Panc1 (cell line): ENCODE results near the gene OSBPL1A. TPM values are rescaled to one million over a fixed set of nuclear protein-coding genes. Genes with fewer than 3 reads are reported as not detected.

Source experiments
- ATAC-seq: fragments of 200-7000 bp; cut with Tn5 transposase; 2 replicates; pipeline ENCODE4 v1.9.1; 2020; ENCODE audit warnings: mild to moderate bottlenecking, moderate library complexity
- BruUV-seq: library from RNA; stranded (reverse); fragments of 400-500 nt; replicated peaks from 2 replicates; lab custom pipeline; 2021; lab: Mats Ljungman, UMichigan
- CTCF ChIA-PET: fragments of 300-600 bp; sonication (Branson Sonifier 250); formaldehyde crosslinking; loops from one replicate; lab custom pipeline; 2022; ENCODE audit warnings: antibody characterized with exemption; lab: Charles Lee
- POLR2A ChIA-PET: fragments of 300-600 bp; sonication (Branson Sonifier 250); formaldehyde crosslinking; loops from one replicate; lab custom pipeline; 2022; ENCODE audit warnings: antibody characterized with exemption; lab: Charles Lee
- DNase-seq: peaks from one replicate; pipeline ENCODE4 v3.0.0-alpha.2; 2010; ENCODE audit warnings: low read depth, low spot score
- H3K27ac ChIP-seq: 2 replicates; pipeline ENCODE4 v1.5.1; 2011; ENCODE audit warnings: mild to moderate bottlenecking, low read length, inconsistent platforms
- H3K27me3 ChIP-seq: fragments of 200-500 bp; sonication (Bioruptor generic); 2 replicates; pipeline ENCODE4 v1.6.0; 2014; ENCODE audit warnings: low read length, inconsistent platforms; ENCODE audit not compliant: control insufficient read depth, insufficient read depth
- H3K36me3 ChIP-seq: fragments of 200-500 bp; sonication (Bioruptor generic); 2 replicates; pipeline ENCODE4 v1.5.1; 2014; ENCODE audit warnings: inconsistent platforms, mild to moderate bottlenecking, low read length, moderate library complexity; ENCODE audit not compliant: control insufficient read depth, insufficient read depth
- H3K4me1 ChIP-seq: 2 replicates; pipeline ENCODE4 v1.5.1; 2011; ENCODE audit warnings: inconsistent platforms, mild to moderate bottlenecking, low read length, moderate library complexity; ENCODE audit not compliant: control insufficient read depth, insufficient read depth
- H3K4me3 ChIP-seq, 2 experiments: 2 replicates each; pipeline ENCODE4 v1.5.1; 2011 to 2012; ENCODE audit warnings: low read depth in 2 of 2, low read length in 2 of 2, mild to moderate bottlenecking in 2 of 2, inconsistent platforms in 1 of 2, moderate library complexity in 1 of 2
- H3K9me3 ChIP-seq: fragments of 200-500 bp; sonication (Bioruptor generic); 2 replicates; pipeline ENCODE4 v1.5.1; 2014; ENCODE audit warnings: low read depth, mild to moderate bottlenecking, inconsistent platforms, low read length, moderate library complexity; ENCODE audit not compliant: control insufficient read depth, insufficient read depth
- CTCF ChIP-seq: fragments of 450-650 bp; IDR thresholded peaks from 2 replicates; pipeline ENCODE4 v1.5.1; 2017; ENCODE audit warnings: mild to moderate bottlenecking
- POLR2AphosphoS5 ChIP-seq: IDR thresholded peaks from 2 replicates; pipeline ENCODE4 v1.6.1; 2012; ENCODE audit warnings: mild to moderate bottlenecking, low read depth, low read length, moderate library complexity
- REST ChIP-seq, 2 experiments: IDR thresholded peaks; 2 replicates each; pipeline ENCODE4 v1.6.1; 2011 to 2012; ENCODE audit warnings: low read depth in 2 of 2, control low read depth in 1 of 2, low read length in 1 of 2, mild to moderate bottlenecking in 1 of 2, moderate library complexity in 1 of 2; ENCODE audit not compliant: insufficient read depth in 1 of 2
- SIN3A ChIP-seq: IDR thresholded peaks from 2 replicates; pipeline ENCODE4 v1.6.1; 2012; ENCODE audit warnings: low read depth, mild to moderate bottlenecking, low read length, moderate library complexity, borderline replicate concordance; ENCODE audit not compliant: insufficient read depth
- TCF7L2 ChIP-seq: IDR thresholded peaks from 2 replicates; pipeline ENCODE4 v1.6.1; 2011; ENCODE audit warnings: mild to moderate bottlenecking, low read depth, low read length, inconsistent platforms
- in situ Hi-C: cut with HindIII; loops from 2 replicates; pipeline ENCODE4 v1.10.0; 2016; ENCODE audit warnings: low sequenced_read_pairs, low pct_unique_long_range_greater_than_20kb
- intact Hi-C: fragments of 100-400 bp; cut with micrococcal nuclease; formaldehyde crosslinking; loops from one replicate; pipeline ENCODE4 v1.10.0; 2022; ENCODE audit not compliant: unreplicated experiment
- total RNA-seq: library from RNA; stranded (reverse); gene quantifications from one replicate; pipeline ENCODE4 v1.2.1, GENCODE V29; 2021; ENCODE audit not compliant: unreplicated experiment

OSBPL1A gene
- total RNA-seq, 1 experiment from 2014 or later, result 50.5 TPM

- Histone ChIP-seq H3K27me3 (no peaks in the 10 kb centered on the region), H3K4me1 (no peaks in the 10 kb centered on the region), H3K36me3 (no peaks in the 10 kb centered on the region), H3K27ac (no peak overlapping the region), H3K9me3 (no peaks in the 10 kb centered on the region), H3K4me3 (no peak overlapping the region)
- in situ Hi-C loops (no loop called here), intact Hi-C loops (no loop called here)
- no peak for TF ChIP-seq REST (IDR thresholded peaks at IDR 0.05; ENCODE audit: insufficient read depth in 1 of 2, low read depth in 2 of 2, low read length in 1 of 2)
- TF ChIP-seq POLR2AphosphoS5, result no peak
- no peak for TF ChIP-seq SIN3A
- no peak for TF ChIP-seq CTCF
- TF ChIP-seq TCF7L2, result no peak
- DNase-seq (no peak), ATAC-seq (no peak)
- ChIA-PET POLR2A (interaction anchor here (0.6 kb wide), 1 partner anchor 10 kb away, joined by 6 read pairs; no protein-coding TSS in a partner anchor), CTCF (no interaction called here)
- BruUV-seq, result no TSS peak
Measured at GRCh38 chr18:24187049-24187448, 210.6 kb downstream of the OSBPL1A start.

GRCh38 chr18:24185805-24186204 is 211.8 kb downstream of the OSBPL1A start:
- CTCF ChIA-PET, result no interaction called here
- ATAC-seq (no peak), DNase-seq (no peak)
- Histone ChIP-seq H3K9me3 (no peaks in the 10 kb centered on the region), H3K4me3 (no peak overlapping the region), H3K36me3 (no peaks in the 10 kb centered on the region), H3K4me1 (no peaks in the 10 kb centered on the region), H3K27ac (no peak overlapping the region), H3K27me3 (no peaks in the 10 kb centered on the region)
- TF ChIP-seq SIN3A, result no peak
- TF ChIP-seq POLR2AphosphoS5, result no peak
- intact Hi-C loops (no loop called here), in situ Hi-C loops (no loop called here)
- no TSS peak for BruUV-seq
- POLR2A ChIA-PET, result interaction anchor here (0.6 kb wide), 1 partner anchor 32 kb away, joined by 3 read pairs; no protein-coding TSS in a partner anchor

GRCh38 chr18:24181806-24182205 is 215.8 kb downstream of the OSBPL1A start:
- ChIA-PET CTCF (no interaction called here), POLR2A (no interaction called here)
- in situ Hi-C loops, result no loop called here
- DNase-seq (no peak), ATAC-seq (no peak)
- TF ChIP-seq POLR2AphosphoS5, result no peak
- TF ChIP-seq CTCF, result no peak
- TF ChIP-seq TCF7L2, result no peak
- no peak for TF ChIP-seq SIN3A
- TF ChIP-seq REST (IDR thresholded peaks at IDR 0.05; ENCODE audit: insufficient read depth in 1 of 2, low read depth in 2 of 2, low read length in 1 of 2), result no peak
- H3K27ac ChIP-seq, result no peak overlapping the region
- intact Hi-C loops, result no loop called here
- H3K4me1 ChIP-seq, result no peaks in the 10 kb centered on the region
- no peaks in the 10 kb centered on the region for H3K9me3 ChIP-seq
- H3K27me3 ChIP-seq, result no peaks in the 10 kb centered on the region
- H3K36me3 ChIP-seq, result no peaks in the 10 kb centered on the region
- no TSS peak for BruUV-seq
- H3K4me3 ChIP-seq, result no peak overlapping the region
